ENCODE results near the gene AACS.

The AACS gene

DNA sequence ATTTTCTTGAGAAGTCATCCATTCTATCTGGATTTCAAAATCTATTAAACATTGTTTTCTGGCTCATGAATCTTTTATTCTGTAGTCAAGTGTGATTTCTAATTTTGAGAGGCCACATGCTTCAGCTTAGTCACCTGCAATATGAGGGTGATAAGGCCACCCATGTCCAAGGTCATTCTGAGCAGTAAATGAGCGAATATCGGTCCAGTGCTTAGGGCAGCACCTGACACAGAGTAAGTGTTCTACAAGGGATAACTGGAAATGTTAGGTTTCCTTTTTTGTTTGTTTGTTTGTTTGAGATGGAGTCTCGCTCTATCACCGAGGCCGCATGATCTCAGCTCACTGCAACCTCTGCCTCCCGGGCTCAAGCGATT is 34.2 kb downstream of the AACS start:
- peaks cover 17% of the 10 kb centered on the region for H3K36me3 ChIP-seq (ENCODE audit: control insufficient read depth, low read length)
- no peak overlapping the region for H3K4me3 ChIP-seq (ENCODE audit: low read length)
- no peak overlapping the region for H3K27ac ChIP-seq (ENCODE audit: low read depth, low read length)
- H3K79me2 ChIP-seq (ENCODE audit: control insufficient read depth, low read length): no peaks in the 10 kb centered on the region
- H3K4me1 ChIP-seq (ENCODE audit: control insufficient read depth, low read length): no peaks in the 10 kb centered on the region
- 0 out of 2 replicates have a peak, but pooled peaks cover 4% of the 10 kb centered on the region for H4K20me1 ChIP-seq (ENCODE audit: control insufficient read depth, insufficient read depth, low read depth, low read length)
- H3K9me3 ChIP-seq (ENCODE audit: control insufficient read depth, insufficient read depth, low read length): no peaks in the 10 kb centered on the region
- TF ChIP-seq EZH2phosphoT487 (IDR thresholded peaks at IDR 0.05; ENCODE audit: borderline replicate concordance, low read length): no peak
- TF ChIP-seq, protein P1, sequence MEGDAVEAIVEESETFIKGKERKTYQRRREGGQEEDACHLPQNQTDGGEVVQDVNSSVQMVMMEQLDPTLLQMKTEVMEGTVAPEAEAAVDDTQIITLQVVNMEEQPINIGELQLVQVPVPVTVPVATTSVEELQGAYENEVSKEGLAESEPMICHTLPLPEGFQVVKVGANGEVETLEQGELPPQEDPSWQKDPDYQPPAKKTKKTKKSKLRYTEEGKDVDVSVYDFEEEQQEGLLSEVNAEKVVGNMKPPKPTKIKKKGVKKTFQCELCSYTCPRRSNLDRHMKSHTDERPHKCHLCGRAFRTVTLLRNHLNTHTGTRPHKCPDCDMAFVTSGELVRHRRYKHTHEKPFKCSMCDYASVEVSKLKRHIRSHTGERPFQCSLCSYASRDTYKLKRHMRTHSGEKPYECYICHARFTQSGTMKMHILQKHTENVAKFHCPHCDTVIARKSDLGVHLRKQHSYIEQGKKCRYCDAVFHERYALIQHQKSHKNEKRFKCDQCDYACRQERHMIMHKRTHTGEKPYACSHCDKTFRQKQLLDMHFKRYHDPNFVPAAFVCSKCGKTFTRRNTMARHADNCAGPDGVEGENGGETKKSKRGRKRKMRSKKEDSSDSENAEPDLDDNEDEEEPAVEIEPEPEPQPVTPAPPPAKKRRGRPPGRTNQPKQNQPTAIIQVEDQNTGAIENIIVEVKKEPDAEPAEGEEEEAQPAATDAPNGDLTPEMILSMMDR (IDR thresholded peaks at IDR 0.05; ENCODE audit: low read depth, low read length, poor library complexity, severe bottlenecking): no peak
- no peaks in the 10 kb centered on the region for H3K9me2 ChIP-seq (replicated peaks; ENCODE audit: control insufficient read depth, low read length)
- no peak overlapping the region for H3K4me2 ChIP-seq (ENCODE audit: low read length)
- H3K27me3 ChIP-seq (ENCODE audit: control insufficient read depth, low read length): no peaks in the 10 kb centered on the region
- no peaks in the 10 kb centered on the region for H3F3A ChIP-seq (ENCODE audit: control insufficient read depth, insufficient read depth)

DNA sequence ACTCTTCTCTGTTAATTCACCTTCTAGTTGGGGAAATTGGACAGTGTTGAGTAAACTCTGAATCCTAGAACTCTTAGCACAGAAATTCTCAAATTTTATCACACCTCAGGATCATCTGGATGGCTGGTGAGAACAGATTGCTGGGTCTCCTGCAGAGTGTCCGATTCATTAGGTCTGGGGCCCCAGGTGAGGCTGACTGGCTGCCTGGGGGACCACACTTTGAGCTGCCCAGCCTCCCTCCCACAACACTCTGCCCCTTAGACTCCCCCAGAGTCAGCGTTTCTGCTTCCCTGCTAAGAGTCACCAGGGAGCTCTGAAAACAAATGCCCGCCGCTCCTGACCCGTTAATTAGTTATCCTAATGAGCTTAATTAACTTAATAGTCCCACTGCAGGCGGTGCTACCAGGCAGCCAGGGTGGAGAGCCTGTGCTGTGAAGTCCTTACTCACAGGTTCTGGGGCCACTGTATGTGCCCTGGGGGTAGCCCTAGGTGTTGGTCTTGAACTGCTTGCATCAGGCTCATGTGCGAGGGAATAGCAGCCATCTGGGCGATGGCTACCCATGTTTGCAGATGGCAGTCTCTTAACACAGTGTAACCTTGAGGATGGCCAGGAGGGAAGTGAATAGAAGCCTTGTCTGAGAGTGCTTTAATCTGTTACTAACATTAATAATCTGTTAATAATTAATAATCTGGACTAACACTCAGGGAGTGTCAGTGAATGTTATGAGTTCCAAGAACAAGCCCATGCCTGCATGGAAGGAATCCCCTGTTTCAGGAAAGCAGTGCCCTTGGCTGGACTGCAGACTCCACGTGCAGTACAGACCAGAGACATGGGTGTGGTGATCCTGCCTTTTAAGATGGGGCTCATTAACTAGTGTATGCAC is 35.6 kb downstream of the AACS start:
- Histone ChIP-seq H3K27me3 (ENCODE audit: control insufficient read depth, low read length) (no peaks in the 10 kb centered on the region), H3K9me3 (ENCODE audit: control insufficient read depth, insufficient read depth, low read length) (no peaks in the 10 kb centered on the region), H3K4me3 (ENCODE audit: low read length) (no peak overlapping the region), H3K9me2 (replicated peaks; ENCODE audit: control insufficient read depth, low read length) (no peaks in the 10 kb centered on the region), H3K4me2 (ENCODE audit: low read length) (no peak overlapping the region), H4K20me1 (ENCODE audit: control insufficient read depth, insufficient read depth, low read depth, low read length) (0 out of 2 replicates have a peak, but pooled peaks cover 4% of the 10 kb centered on the region), H3K79me2 (ENCODE audit: control insufficient read depth, low read length) (no peaks in the 10 kb centered on the region), H3F3A (ENCODE audit: control insufficient read depth, insufficient read depth) (no peaks in the 10 kb centered on the region), H3K27ac (ENCODE audit: low read depth, low read length) (no peak overlapping the region), H3K4me1 (ENCODE audit: control insufficient read depth, low read length) (no peaks in the 10 kb centered on the region), H3K36me3 (ENCODE audit: control insufficient read depth, low read length) (peaks cover 17% of the 10 kb centered on the region)
- no peak for TF ChIP-seq EZH2phosphoT487 (IDR thresholded peaks at IDR 0.05; ENCODE audit: borderline replicate concordance, low read length)

DNA sequence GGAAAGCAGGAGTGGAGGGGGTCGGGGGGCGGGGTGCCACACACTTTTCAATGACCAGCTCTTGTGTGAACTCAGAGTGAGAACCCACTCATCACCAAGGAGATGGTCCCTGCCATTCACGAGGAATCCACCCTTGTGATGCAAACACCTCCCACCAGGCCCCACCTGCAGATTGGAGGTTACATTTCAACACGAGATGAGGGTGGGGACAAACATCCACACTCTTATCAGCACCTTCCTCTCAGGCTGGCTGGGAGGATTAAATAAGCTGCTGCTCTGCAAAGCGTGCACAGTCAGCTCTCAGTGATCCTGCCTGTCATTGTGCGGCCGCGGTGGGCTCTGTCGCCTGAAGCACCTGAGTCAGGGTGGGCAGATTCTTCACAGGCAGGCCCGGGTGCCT is 39.7 kb downstream of the AACS start:
- Histone ChIP-seq H3K36me3 (ENCODE audit: control insufficient read depth, low read length) (peaks cover 27% of the 10 kb centered on the region), H3K27ac (ENCODE audit: low read depth, low read length) (no peak overlapping the region), H3K4me3 (ENCODE audit: low read length) (no peak overlapping the region), H3K9me2 (replicated peaks; ENCODE audit: control insufficient read depth, low read length) (no peaks in the 10 kb centered on the region), H3K79me2 (ENCODE audit: control insufficient read depth, low read length) (no peaks in the 10 kb centered on the region), H3K27me3 (ENCODE audit: control insufficient read depth, low read length) (no peaks in the 10 kb centered on the region), H4K20me1 (ENCODE audit: control insufficient read depth, insufficient read depth, low read depth, low read length) (no peaks in the 10 kb centered on the region), H3K4me2 (ENCODE audit: low read length) (no peak overlapping the region), H3K4me1 (ENCODE audit: control insufficient read depth, low read length) (no peaks in the 10 kb centered on the region), H3F3A (ENCODE audit: control insufficient read depth, insufficient read depth) (no peaks in the 10 kb centered on the region), H3K9me3 (ENCODE audit: control insufficient read depth, insufficient read depth, low read length) (no peaks in the 10 kb centered on the region)
- TF ChIP-seq, protein P1 (IDR thresholded peaks at IDR 0.05; ENCODE audit: low read depth, low read length, poor library complexity, severe bottlenecking): no peak
- TF ChIP-seq EZH2phosphoT487 (IDR thresholded peaks at IDR 0.05; ENCODE audit: borderline replicate concordance, low read length): no peak

DNA sequence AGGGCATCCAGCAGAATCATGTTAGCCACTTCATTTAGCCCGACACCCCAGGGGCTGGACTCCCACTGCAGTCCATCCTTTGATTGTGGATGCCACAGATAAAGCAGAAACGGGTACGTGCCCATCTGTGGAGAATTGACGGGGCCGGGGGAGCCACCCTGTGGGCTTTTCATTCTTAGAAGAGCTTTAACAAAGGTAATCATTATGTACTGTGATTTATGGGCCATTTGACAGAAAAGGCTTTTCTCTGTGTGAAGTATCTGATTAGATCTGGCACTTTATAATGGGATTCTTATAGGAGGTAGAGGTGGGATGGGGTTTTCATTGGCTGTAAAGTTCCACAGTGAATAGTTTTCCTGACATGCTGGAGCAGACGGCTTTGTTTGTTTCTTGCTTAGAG is 40.4 kb downstream of the AACS start:
- H3F3A ChIP-seq (ENCODE audit: control insufficient read depth, insufficient read depth): no peaks in the 10 kb centered on the region
- no peaks in the 10 kb centered on the region for H3K9me2 ChIP-seq (replicated peaks; ENCODE audit: control insufficient read depth, low read length)
- H4K20me1 ChIP-seq (ENCODE audit: control insufficient read depth, insufficient read depth, low read depth, low read length): no peaks in the 10 kb centered on the region
- TF ChIP-seq, protein P1 (IDR thresholded peaks at IDR 0.05; ENCODE audit: low read depth, low read length, poor library complexity, severe bottlenecking): no peak
- TF ChIP-seq EZH2phosphoT487 (IDR thresholded peaks at IDR 0.05; ENCODE audit: borderline replicate concordance, low read length): no peak
- H3K36me3 ChIP-seq (ENCODE audit: control insufficient read depth, low read length): peaks cover 27% of the 10 kb centered on the region
- H3K4me2 ChIP-seq (ENCODE audit: low read length): no peak overlapping the region
- no peaks in the 10 kb centered on the region for H3K79me2 ChIP-seq (ENCODE audit: control insufficient read depth, low read length)
- no peak overlapping the region for H3K27ac ChIP-seq (ENCODE audit: low read depth, low read length)
- H3K27me3 ChIP-seq (ENCODE audit: control insufficient read depth, low read length): no peaks in the 10 kb centered on the region
- no peaks in the 10 kb centered on the region for H3K9me3 ChIP-seq (ENCODE audit: control insufficient read depth, insufficient read depth, low read length)
- H3K4me1 ChIP-seq (ENCODE audit: control insufficient read depth, low read length): no peaks in the 10 kb centered on the region
- no peak overlapping the region for H3K4me3 ChIP-seq (ENCODE audit: low read length)

Data from DOHH2 (cell line).